ENCODE results near the gene ZBTB44. TPM values are rescaled to one million over a fixed set of nuclear protein-coding genes. Genes with fewer than 3 reads are reported as not detected.
"Not testable (repeated sequence)": the region's sequence is repeated elsewhere in the genome, so short reads cannot be mapped to it uniquely, and the experiment has no call there.

Gene ZBTB44
- total RNA-seq, 1 donor from 2014 or later = 26.1 TPM

DNA sequence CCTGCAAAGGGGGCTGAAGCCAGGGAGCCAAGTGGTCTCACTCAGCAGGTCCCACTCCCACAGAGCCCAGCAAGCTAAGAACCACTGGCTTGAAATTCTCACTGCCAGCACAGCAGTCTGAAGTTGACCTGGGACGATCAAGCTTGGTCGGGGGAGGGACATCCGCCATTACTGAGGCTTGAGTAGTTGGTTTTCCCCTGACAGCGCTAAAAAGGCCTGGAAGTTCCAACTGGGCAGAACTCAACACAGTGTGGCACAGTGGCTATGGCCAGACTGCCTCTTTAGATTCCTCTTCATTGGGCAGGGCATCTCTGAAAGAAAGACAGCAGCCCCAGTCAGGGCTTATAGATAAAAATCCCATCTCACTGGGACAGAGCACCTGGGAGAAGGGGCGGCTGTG is 64.8 kb downstream of the ZBTB44 start:
- not testable (repeated sequence) for DNase-seq (ENCODE audit: low read depth in 2 of 2)

DNA sequence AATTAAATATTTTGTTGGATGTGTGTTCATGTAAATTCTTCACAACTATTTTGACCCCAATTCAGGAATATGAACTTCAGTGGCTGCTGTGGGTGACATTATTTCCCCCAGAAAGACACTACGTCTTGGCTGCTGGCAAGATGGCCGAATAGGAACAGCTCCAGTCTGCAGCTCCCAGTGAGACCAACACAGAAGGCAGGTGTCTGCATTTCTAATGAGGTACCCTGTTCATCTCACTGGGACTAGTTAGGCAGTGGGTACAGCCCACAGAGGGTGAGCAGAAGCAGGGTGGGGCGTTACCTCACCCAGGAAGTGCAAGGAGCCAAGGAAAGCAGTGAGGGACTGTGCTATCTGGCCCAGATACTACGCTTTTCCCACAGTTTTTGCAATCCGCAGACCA is 65.3 kb downstream of the ZBTB44 start:
- DNase-seq (ENCODE audit: low read depth in 2 of 2) = no peak

- no peak for DNase-seq (ENCODE audit: low read depth in 2 of 2)
Measured at GRCh38 chr11:130247319-130247718, 67.4 kb downstream of the ZBTB44 start.

GRCh38 chr11:130246738-130247137 is 68.0 kb downstream of the ZBTB44 start:
- DNase-seq (ENCODE audit: low read depth in 2 of 2) = no peak

DNA sequence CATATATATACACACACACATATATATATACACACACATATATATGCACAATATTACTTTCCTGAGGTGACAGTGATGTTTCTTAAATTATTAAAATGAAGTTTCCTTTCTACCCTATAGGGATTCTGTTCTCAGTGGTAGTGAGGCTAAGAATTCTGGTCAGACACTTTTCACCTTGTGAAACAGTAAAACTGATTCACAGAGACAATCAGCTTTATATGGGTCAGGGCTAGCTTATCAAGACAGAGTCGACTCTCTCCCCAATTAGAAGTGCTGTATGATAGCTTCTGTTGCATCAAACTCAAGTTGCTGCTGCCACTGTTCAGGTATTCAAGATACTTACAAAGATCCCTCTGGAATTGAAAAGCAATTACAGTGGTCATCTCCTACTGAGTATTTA is 68.4 kb downstream of the ZBTB44 start:
- DNase-seq (ENCODE audit: low read depth in 2 of 2) = no peak

GRCh38 chr11:130245375-130245774 is 69.3 kb downstream of the ZBTB44 start:
- not testable (repeated sequence) for DNase-seq (ENCODE audit: low read depth in 2 of 2)

DNA sequence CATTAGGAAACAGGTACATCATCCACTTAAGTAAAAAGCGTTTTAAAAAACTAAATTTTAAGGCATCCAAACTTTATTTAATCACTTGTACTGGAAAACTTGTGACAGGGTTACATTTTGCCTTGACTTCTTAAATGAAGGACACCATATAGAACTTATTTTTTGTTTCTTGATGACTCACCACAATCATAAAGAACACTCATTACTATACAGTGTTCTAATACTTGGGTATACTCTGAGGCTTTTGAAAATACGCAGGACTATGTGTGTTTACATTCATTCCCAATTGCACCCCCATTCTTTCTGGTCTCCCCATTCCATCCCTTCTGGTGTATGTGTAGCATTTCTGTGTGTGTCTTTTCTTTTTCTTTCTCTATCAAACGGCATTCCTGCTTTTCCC is 69.9 kb downstream of the ZBTB44 start:
- DNase-seq (ENCODE audit: low read depth in 2 of 2) = no peak

GRCh38 chr11:130243816-130244215 is 70.9 kb downstream of the ZBTB44 start:
- DNase-seq (ENCODE audit: low read depth in 2 of 2) = no peak

GRCh38 chr11:130241713-130242112 is 73.0 kb downstream of the ZBTB44 start:
- DNase-seq (ENCODE audit: low read depth in 2 of 2) = no peak

DNA sequence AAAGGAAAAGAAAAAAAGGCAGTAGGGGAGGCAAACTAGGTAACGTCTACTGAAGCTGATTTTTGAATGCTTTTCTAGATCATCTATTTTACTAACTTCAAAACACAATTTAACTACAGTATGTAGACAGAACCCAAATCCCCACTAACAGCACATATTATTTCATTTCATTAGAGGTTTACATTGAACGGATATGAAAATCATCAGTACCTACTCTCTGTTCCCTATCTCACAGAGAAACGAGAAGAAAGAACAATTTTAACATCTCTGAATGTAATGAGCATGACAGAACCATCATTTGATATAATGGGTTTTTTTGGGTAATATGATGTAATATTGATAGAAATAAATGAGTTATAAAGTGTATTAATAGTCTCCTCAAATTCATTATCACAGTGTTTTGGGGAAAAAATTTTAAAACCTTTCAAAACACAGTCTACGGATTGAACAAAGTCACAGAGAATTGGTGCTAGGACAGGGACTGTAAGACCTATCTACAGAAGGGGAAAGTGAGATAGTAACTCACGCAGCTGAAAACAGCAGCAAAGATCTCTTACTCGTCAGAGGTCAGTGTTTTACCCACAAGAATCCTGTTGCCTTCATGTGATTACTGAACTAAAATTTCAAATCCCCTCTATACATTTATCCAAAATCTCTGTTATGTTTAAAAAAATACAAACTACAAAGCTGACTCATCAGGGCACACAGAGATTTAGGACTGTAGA is 77.3 kb downstream of the ZBTB44 start:
- DNase-seq (ENCODE audit: low read depth in 2 of 2) = no peak

GRCh38 chr11:130234315-130234714 is 80.4 kb downstream of the ZBTB44 start:
- no peak for DNase-seq (ENCODE audit: low read depth in 2 of 2)

GRCh38 chr11:130233888-130234287 is 80.8 kb downstream of the ZBTB44 start:
- DNase-seq (ENCODE audit: low read depth in 2 of 2) = not testable (repeated sequence)

GRCh38 chr11:130233486-130233885 is 81.2 kb downstream of the ZBTB44 start:
- not testable (repeated sequence) for DNase-seq (ENCODE audit: low read depth in 2 of 2)

DNA sequence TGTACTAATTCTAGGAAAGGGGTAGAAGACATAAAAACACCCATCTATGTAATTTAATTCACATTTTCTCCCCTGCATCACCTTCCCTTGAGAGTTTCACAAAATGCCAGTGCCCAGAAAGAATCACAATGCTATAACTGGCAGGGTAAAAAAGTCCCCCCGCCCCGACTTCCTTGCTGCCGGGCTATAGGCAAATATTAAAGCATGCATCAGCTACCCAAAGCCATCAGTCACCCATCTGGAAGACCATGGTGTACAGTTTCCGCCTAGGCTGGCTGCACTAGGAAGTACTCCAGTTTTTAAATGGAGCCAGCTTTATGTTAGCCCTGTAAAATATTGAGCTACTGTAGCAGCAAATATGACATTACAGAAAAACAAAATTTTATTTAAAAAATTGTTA is 87.3 kb downstream of the ZBTB44 start:
- DNase-seq (ENCODE audit: low read depth in 2 of 2) = no peak

DNA sequence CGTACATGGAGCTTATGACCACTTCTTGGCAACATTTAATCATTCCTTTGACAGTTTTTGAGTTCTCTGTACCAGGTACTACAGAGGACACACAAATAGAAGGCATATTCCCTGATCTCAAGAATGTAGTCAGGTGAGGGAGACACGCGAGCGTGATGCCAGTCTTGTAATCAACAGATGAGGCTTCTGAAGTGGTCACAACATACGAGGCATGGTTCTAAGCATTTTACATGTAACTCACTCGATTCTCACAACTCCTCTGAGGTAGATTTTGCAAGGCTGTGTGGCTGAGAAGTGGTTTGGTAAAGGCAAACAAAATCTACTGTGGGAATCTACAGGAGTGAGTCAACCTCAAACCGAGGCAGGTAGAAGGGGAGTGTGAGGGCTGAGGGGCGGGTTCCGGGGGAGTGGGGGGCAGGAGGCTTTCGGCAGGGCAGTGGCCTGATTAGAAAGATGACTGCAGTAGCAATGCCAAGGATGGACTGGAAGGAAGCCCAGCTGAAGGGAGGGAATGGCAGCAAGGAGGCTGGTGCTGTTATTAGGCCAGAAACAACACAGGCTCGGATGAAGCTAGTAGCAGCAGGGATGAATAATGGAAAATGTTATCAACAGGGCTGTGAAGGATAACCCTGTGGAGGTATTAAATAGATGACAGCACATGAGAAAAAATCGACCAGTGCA is 91.3 kb downstream of the ZBTB44 start:
- no peak for DNase-seq (ENCODE audit: low read depth in 2 of 2)

- DNase-seq (ENCODE audit: low read depth in 2 of 2) = no peak
Measured at GRCh38 chr11:130220311-130221035, 94.2 kb downstream of the ZBTB44 start.

GRCh38 chr11:130219148-130219547 is 95.6 kb downstream of the ZBTB44 start:
- no peak for DNase-seq (ENCODE audit: low read depth in 2 of 2)

- no peak for DNase-seq (ENCODE audit: low read depth in 2 of 2)
Measured at GRCh38 chr11:130218501-130219070, 96.1 kb downstream of the ZBTB44 start.

DNA sequence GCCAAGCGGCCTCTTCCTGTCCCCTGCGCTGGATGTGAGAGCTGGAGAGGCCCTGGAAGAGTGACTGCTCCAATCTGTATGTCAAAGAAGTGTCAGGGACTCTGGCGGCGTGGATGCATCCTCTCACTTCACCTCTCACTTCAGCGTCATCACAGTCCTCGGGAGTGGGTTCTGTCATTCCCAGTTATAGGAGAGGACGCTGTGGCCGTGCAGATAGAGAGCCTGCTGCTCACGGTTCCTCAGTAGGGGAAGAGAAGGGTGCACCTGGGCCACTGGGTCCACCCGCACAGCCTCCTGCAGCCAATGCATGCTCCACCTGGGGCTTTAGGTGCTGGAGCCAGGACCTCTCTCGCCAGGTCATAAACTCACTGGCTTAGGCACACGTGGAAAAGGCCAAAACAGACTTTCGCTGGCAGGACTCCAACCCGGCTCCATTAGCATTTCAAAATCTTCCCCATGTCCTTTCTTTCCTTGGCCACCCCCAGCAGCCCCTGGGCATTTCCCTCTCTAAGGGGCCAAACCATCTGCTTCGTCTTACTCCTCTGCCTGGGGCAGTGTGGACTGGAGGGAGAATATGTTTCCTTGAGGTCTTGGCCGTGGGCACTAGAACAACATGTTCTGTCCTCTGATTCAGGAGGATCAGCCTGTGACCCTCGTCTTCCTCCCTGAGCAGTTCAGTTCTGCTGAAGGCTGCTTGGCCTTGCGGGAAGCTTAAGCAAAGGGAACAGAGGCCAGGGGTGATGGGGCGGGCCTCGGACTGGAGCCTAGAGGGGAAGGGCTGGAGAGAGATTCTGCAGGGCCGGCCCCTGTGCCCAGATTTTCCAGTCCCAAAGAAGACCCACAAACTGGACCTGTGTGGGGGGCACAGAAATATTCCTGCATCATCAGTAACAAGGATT is 97.3 kb downstream of the ZBTB44 start:
- no peak for DNase-seq (ENCODE audit: low read depth in 2 of 2)

DNA sequence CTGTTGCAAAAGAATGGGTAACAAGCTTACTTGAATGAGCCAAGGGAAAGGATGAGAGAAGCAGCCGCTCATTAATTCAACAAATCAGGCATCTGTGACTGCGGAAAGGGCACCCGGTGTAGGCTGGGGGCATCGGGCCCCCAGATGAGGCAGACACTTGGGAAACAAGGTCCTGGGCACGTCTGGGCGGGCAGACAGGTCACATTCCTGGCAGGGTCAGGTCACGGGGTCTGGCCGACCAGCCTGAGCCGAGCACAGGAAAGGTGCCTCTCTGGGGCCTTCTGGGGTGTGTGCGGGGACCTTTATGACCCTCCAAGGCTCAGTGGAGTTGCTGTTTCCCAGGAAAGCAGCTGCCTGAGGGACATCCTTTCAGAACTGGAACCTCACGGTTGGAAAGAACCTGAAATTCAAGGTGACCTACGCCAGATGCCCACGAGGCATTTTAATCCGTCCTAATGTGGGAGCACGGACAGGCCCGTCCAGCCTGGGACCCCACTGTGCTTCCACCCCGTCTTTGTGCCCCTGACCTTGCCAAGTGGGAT is 98.1 kb downstream of the ZBTB44 start:
- DNase-seq (ENCODE audit: low read depth in 2 of 2) = no peak

- DNase-seq (ENCODE audit: low read depth in 2 of 2) = no peak
Measured at GRCh38 chr11:130216221-130216550, 98.5 kb downstream of the ZBTB44 start.

All from dermis microvascular lymphatic vessel endothelial cell (primary cell).